Natural killer cell (primary cell): ENCODE results near the gene CHRM3. TPM values are rescaled to one million over a fixed set of nuclear protein-coding genes. Genes with fewer than 3 reads are reported as not detected.

Experiments
- ATAC-seq, 3 donors: fragments of 150-1000 bp in 2 of 3; fragments of 200-7000 bp in 1 of 3; cut with Tn5 transposase; 1 replicate in 1 of 3; 2 replicates in 2 of 3; pipeline ENCODE4 v1.10.0; 2021; ENCODE audit warnings: mild to moderate bottlenecking in 2 of 3, moderate library complexity in 2 of 3
- DNase-seq, 2 donors: peaks; one replicate each; pipeline versions ENCODE4 v3.0.0 to v3.0.0-alpha.2; 2013 to 2021; ENCODE audit warnings: mixed read lengths in 1 of 2
- H3K27ac ChIP-seq: one replicate; pipeline ENCODE4 v1.5.1; 2013; ENCODE audit warnings: mild to moderate bottlenecking, low read length
- H3K27me3 ChIP-seq: one replicate; pipeline ENCODE4 v1.6.1; 2013; ENCODE audit warnings: low read length; ENCODE audit not compliant: control insufficient read depth, insufficient read depth
- H3K36me3 ChIP-seq: one replicate; pipeline ENCODE4 v1.6.1; 2013; ENCODE audit warnings: low read length; ENCODE audit not compliant: control insufficient read depth, insufficient read depth
- H3K4me1 ChIP-seq: one replicate; pipeline ENCODE4 v1.6.1; 2013; ENCODE audit warnings: low read length; ENCODE audit not compliant: control insufficient read depth, insufficient read depth
- H3K4me3 ChIP-seq: one replicate; pipeline ENCODE4 v1.5.1; 2013; ENCODE audit warnings: low read length
- H3K9me3 ChIP-seq: one replicate; pipeline ENCODE4 v1.6.1; 2013; ENCODE audit warnings: low read length; ENCODE audit not compliant: control insufficient read depth, insufficient read depth
- H3K27ac Mint-ChIP-seq, 2 donors: one replicate each; pipeline ENCODE4 v1.8.0; 2022; ENCODE audit warnings: mild to moderate bottlenecking in 2 of 2, mixed read lengths in 2 of 2, moderate library complexity in 1 of 2
- H3K27me3 Mint-ChIP-seq, 2 donors: one replicate each; pipeline ENCODE4 v1.8.0; 2022; ENCODE audit warnings: low read depth in 2 of 2, mixed read lengths in 2 of 2
- H3K36me3 Mint-ChIP-seq: one replicate; pipeline ENCODE4 v1.8.0; 2022; ENCODE audit warnings: mixed read lengths
- H3K4me1 Mint-ChIP-seq, 2 donors: one replicate each; pipeline ENCODE4 v1.8.0; 2022; ENCODE audit warnings: mixed read lengths in 2 of 2
- H3K4me3 Mint-ChIP-seq: one replicate; pipeline ENCODE4 v1.8.0; 2022; ENCODE audit warnings: mild to moderate bottlenecking, moderate library complexity, mixed read lengths
- H3K9me3 Mint-ChIP-seq, 2 donors: one replicate each; pipeline ENCODE4 v1.8.0; 2022; ENCODE audit warnings: mixed read lengths in 2 of 2
- CTCF ChIP-seq: fragments of 200-600 bp; IDR thresholded peaks from one replicate; pipeline ENCODE4 v1.8.0; 2022; ENCODE audit warnings: antibody characterized with exemption
- WGBS: methylation state at CpG from one replicate; pipeline ENCODE4 v1.1.7; 2013; ENCODE audit warnings: missing lambda C conversion rate; ENCODE audit not compliant: insufficient coverage; 5-methylcytosine and 5-hydroxymethylcytosine counted together
- intact Hi-C: fragments of 100-400 bp; cut with micrococcal nuclease; formaldehyde crosslinking; loops from one replicate; pipeline ENCODE4 v1.14.2; 2022
- total RNA-seq, 4 donors: library from RNA; stranded (reverse); fragments of 120-200 nt in 1 of 4; gene quantifications; one replicate each; pipeline versions ENCODE4 v1.2.3 to v1.2.4, GENCODE V29; 2013 to 2022

The CHRM3 gene
- total RNA-seq, 3 donors from 2014 or later (not counting 1 experiment from before 2014, with no cell fraction given): not detected

GRCh38 chr1:239357867-239358266 lies 28.5 kb upstream of the CHRM3 start:
- intact Hi-C loops: no loop called here
- H3K36me3 Mint-ChIP-seq: no peaks in the 10 kb centered on the region
- TF ChIP-seq CTCF: no peak
- ATAC-seq (no peak), DNase-seq (no peak)
- Histone ChIP-seq H3K4me1 (no peaks in the 10 kb centered on the region), H3K27me3 (no peaks in the 10 kb centered on the region), H3K4me3 (no peak overlapping the region), H3K36me3 (no peaks in the 10 kb centered on the region), H3K9me3 (no peaks in the 10 kb centered on the region), H3K27ac (no peak overlapping the region)
- H3K4me3 Mint-ChIP-seq: no peak overlapping the region
- H3K4me1 Mint-ChIP-seq: no peaks in the 10 kb centered on the region
- H3K9me3 Mint-ChIP-seq: no peaks in the 10 kb centered on the region
- 95% methylated on average over 2 of the region's 2 CpGs for WGBS
- H3K27ac Mint-ChIP-seq: no peak overlapping the region
- H3K27me3 Mint-ChIP-seq: no peaks in the 10 kb centered on the region

GRCh38 chr1:239361403-239361802 lies 25.0 kb upstream of the CHRM3 start:
- H3K36me3 Mint-ChIP-seq: no peaks in the 10 kb centered on the region
- Histone ChIP-seq H3K4me3 (no peak overlapping the region), H3K4me1 (no peaks in the 10 kb centered on the region), H3K27me3 (no peaks in the 10 kb centered on the region), H3K27ac (no peak overlapping the region), H3K9me3 (no peaks in the 10 kb centered on the region), H3K36me3 (no peaks in the 10 kb centered on the region)
- H3K27ac Mint-ChIP-seq: no peak overlapping the region
- peaks cover 0 to 9% of the 10 kb centered on the region in 2 donors for H3K9me3 Mint-ChIP-seq
- WGBS: 88% methylated on average over 1 of the region's 4 CpGs
- DNase-seq: no peak
- no peak for TF ChIP-seq CTCF
- intact Hi-C loops: no loop called here
- ATAC-seq: no peak
- H3K4me1 Mint-ChIP-seq: no peaks in the 10 kb centered on the region
- no peak overlapping the region for H3K4me3 Mint-ChIP-seq
- H3K27me3 Mint-ChIP-seq: peaks cover 0 to 4% of the 10 kb centered on the region in 2 donors

GRCh38 chr1:239363930-239364329 lies 22.4 kb upstream of the CHRM3 start:
- Histone ChIP-seq H3K27ac (no peak overlapping the region), H3K4me1 (no peaks in the 10 kb centered on the region), H3K9me3 (no peaks in the 10 kb centered on the region), H3K36me3 (no peaks in the 10 kb centered on the region), H3K4me3 (no peak overlapping the region), H3K27me3 (no peaks in the 10 kb centered on the region)
- H3K9me3 Mint-ChIP-seq: peaks cover 0 to 9% of the 10 kb centered on the region in 2 donors
- intact Hi-C loops: no loop called here
- no peak for DNase-seq
- TF ChIP-seq CTCF: no peak
- H3K4me1 Mint-ChIP-seq: no peaks in the 10 kb centered on the region
- H3K4me3 Mint-ChIP-seq: no peak overlapping the region
- H3K36me3 Mint-ChIP-seq: no peaks in the 10 kb centered on the region
- no peak for ATAC-seq
- no peak overlapping the region for H3K27ac Mint-ChIP-seq
- H3K27me3 Mint-ChIP-seq: peaks cover 0 to 4% of the 10 kb centered on the region in 2 donors
- 70% methylated on average over 5 of the region's 5 CpGs for WGBS

GRCh38 chr1:239367196-239367810 lies 19.1 kb upstream of the CHRM3 start:
- TF ChIP-seq CTCF: no peak
- H3K4me1 ChIP-seq: no peaks in the 10 kb centered on the region
- peaks cover under 1% of the 10 kb centered on the region for H3K36me3 Mint-ChIP-seq
- peaks cover 0 to 9% of the 10 kb centered on the region in 2 donors for H3K9me3 Mint-ChIP-seq
- ATAC-seq: no peak
- intact Hi-C loops: no loop called here
- no peaks in the 10 kb centered on the region for H3K27me3 ChIP-seq
- 80% methylated on average over 4 of the region's 4 CpGs for WGBS
- H3K27me3 Mint-ChIP-seq: peaks cover 4% of the 10 kb centered on the region in 2 donors
- H3K9me3 ChIP-seq: no peaks in the 10 kb centered on the region
- no peak overlapping the region for H3K4me3 ChIP-seq
- H3K36me3 ChIP-seq: no peaks in the 10 kb centered on the region
- H3K27ac ChIP-seq: no peak overlapping the region
- H3K4me1 Mint-ChIP-seq: no peaks in the 10 kb centered on the region
- no peak overlapping the region for H3K4me3 Mint-ChIP-seq
- no peak for DNase-seq
- H3K27ac Mint-ChIP-seq: no peak overlapping the region
